Mesenchymal stem cell (in vitro differentiated cells and primary cell): ENCODE measurements around the gene POU1F1.

Source experiments
- DNase-seq: peaks from one replicate; pipeline ENCODE4 v3.0.0-alpha.2; 2013
- H2AFZ ChIP-seq: one replicate; pipeline ENCODE4 v1.6.1; 2013; ENCODE audit warnings: low read depth, mild to moderate bottlenecking, control low read depth, inconsistent platforms, low read length, moderate library complexity
- H2AK5ac ChIP-seq: 2 replicates; pipeline ENCODE4 v1.6.1; 2013; ENCODE audit warnings: low read length, moderate library complexity, mild to moderate bottlenecking, inconsistent platforms; ENCODE audit not compliant: severe bottlenecking
- H2BK120ac ChIP-seq: one replicate; pipeline ENCODE4 v1.6.1; 2013; ENCODE audit warnings: low read depth, mild to moderate bottlenecking, inconsistent platforms, low read length, moderate library complexity
- H2BK12ac ChIP-seq, 2 experiments: one replicate each; pipeline ENCODE4 v1.6.1; 2013; ENCODE audit warnings: inconsistent platforms in 2 of 2, low read length in 2 of 2, mild to moderate bottlenecking in 2 of 2, moderate library complexity in 2 of 2, control low read depth in 1 of 2
- H2BK15ac ChIP-seq: one replicate; pipeline ENCODE4 v1.6.1; 2013; ENCODE audit warnings: mild to moderate bottlenecking, low read depth, inconsistent platforms; ENCODE audit not compliant: poor library complexity, severe bottlenecking
- H2BK5ac ChIP-seq: 2 replicates; pipeline ENCODE4 v1.6.1; 2013; ENCODE audit warnings: low read depth, mild to moderate bottlenecking, low read length, control low read depth, inconsistent platforms; ENCODE audit not compliant: poor library complexity, severe bottlenecking
- H3K14ac ChIP-seq, 2 experiments: one replicate each; pipeline ENCODE4 v1.6.1; 2013; ENCODE audit warnings: inconsistent platforms in 2 of 2, low read length in 2 of 2, control low read depth in 1 of 2, mild to moderate bottlenecking in 1 of 2, moderate library complexity in 1 of 2
- H3K18ac ChIP-seq, 2 experiments: one replicate each; pipeline ENCODE4 v1.6.1; 2013; ENCODE audit warnings: inconsistent platforms in 2 of 2, low read length in 2 of 2, control low read depth in 1 of 2, low read depth in 1 of 2, mild to moderate bottlenecking in 1 of 2
- H3K23ac ChIP-seq, 2 experiments: one replicate each; pipeline ENCODE4 v1.6.1; 2013; ENCODE audit warnings: inconsistent platforms in 2 of 2, low read length in 2 of 2, mild to moderate bottlenecking in 2 of 2, moderate library complexity in 2 of 2, control low read depth in 1 of 2
- H3K27ac ChIP-seq: 2 replicates; pipeline ENCODE4 v1.5.1; 2013; ENCODE audit warnings: mild to moderate bottlenecking, moderate library complexity, low read length, control low read depth, inconsistent platforms; ENCODE audit not compliant: poor library complexity, severe bottlenecking
- H3K27me3 ChIP-seq, 2 experiments: 2 replicates each; pipeline versions ENCODE4 v1.6.1 to v1.7.0; 2013; ENCODE audit warnings: low read length in 2 of 2, mild to moderate bottlenecking in 2 of 2, moderate library complexity in 2 of 2, control low read depth in 1 of 2, inconsistent platforms in 1 of 2; ENCODE audit not compliant: control insufficient read depth in 1 of 2, insufficient read depth in 1 of 2
- H3K36me3 ChIP-seq, 2 experiments: 2 replicates each; pipeline versions ENCODE4 v1.6.1 to v1.7.0; 2013; ENCODE audit warnings: low read length in 2 of 2, control low read depth in 1 of 2, inconsistent platforms in 1 of 2, low read depth in 1 of 2, mild to moderate bottlenecking in 1 of 2; ENCODE audit not compliant: insufficient read depth in 2 of 2, control insufficient read depth in 1 of 2
- H3K4ac ChIP-seq, 2 experiments: one replicate each; pipeline ENCODE4 v1.6.1; 2013; ENCODE audit warnings: inconsistent platforms in 2 of 2, low read length in 2 of 2, mild to moderate bottlenecking in 2 of 2, moderate library complexity in 2 of 2, control low read depth in 1 of 2, low read depth in 1 of 2
- H3K4me1 ChIP-seq: 2 replicates; pipeline ENCODE4 v1.6.1; 2013; ENCODE audit warnings: low read depth, low read length, control low read depth; ENCODE audit not compliant: control insufficient read depth, insufficient read depth
- H3K4me2 ChIP-seq: 2 replicates; pipeline ENCODE4 v1.6.1; 2013; ENCODE audit warnings: low read length, mild to moderate bottlenecking, inconsistent platforms; ENCODE audit not compliant: poor library complexity, severe bottlenecking
- H3K4me3 ChIP-seq, 2 experiments: 2 replicates each; pipeline versions ENCODE4 v1.5.1 to v1.7.0; 2013; ENCODE audit warnings: low read length in 2 of 2, mild to moderate bottlenecking in 2 of 2, control low read depth in 1 of 2, low read depth in 1 of 2; ENCODE audit not compliant: insufficient read depth in 1 of 2
- H3K79me1 ChIP-seq: replicated peaks from 2 replicates; pipeline ENCODE4 v1.6.1; 2013; ENCODE audit warnings: mild to moderate bottlenecking, control low read depth, low read length, inconsistent platforms; ENCODE audit not compliant: poor library complexity, severe bottlenecking
- H3K9ac ChIP-seq: 2 replicates; pipeline ENCODE4 v1.7.0; 2013; ENCODE audit warnings: mild to moderate bottlenecking, low read length, moderate library complexity
- H3K9me3 ChIP-seq: 2 replicates; pipeline ENCODE4 v1.7.0; 2013; ENCODE audit warnings: mild to moderate bottlenecking, low read length; ENCODE audit not compliant: control insufficient read depth
- H4K8ac ChIP-seq: one replicate; pipeline ENCODE4 v1.6.1; 2013; ENCODE audit warnings: inconsistent platforms, mild to moderate bottlenecking, low read length, moderate library complexity
- H4K91ac ChIP-seq: one replicate; pipeline ENCODE4 v1.6.1; 2013; ENCODE audit warnings: mild to moderate bottlenecking, low read length, inconsistent platforms
- WGBS: methylation state at CpG from one replicate; pipeline ENCODE4 v1.1.7; 2013; ENCODE audit warnings: mixed read lengths; 5-methylcytosine and 5-hydroxymethylcytosine counted together

POU1F1 gene

DNA sequence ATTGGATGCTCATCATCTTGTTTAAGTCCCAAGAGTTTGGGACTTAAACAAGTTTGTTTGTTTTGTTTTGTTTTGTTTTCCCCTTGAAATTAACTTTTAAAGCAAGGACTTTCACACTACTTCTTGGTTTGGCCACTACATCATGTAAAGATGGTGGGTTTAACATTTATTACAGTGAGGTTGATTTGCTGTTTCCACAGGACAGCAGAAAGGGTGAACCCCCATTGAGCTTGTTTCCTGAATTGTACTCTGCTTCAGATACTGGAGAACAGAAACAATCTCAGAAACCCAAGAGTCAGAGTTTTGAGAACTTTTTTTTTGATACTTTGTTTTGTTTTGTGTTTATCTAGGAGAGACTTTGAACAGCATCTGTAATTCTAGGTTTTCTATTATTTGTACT lies 6.7 kb downstream of the POU1F1 start:
- H3K18ac ChIP-seq, result no peak overlapping the region
- H2BK12ac ChIP-seq, result no peak overlapping the region
- H3K4me2 ChIP-seq, result no peak overlapping the region
- no peak overlapping the region for H2AFZ ChIP-seq
- peaks cover 1% of the 10 kb centered on the region for H3K4me1 ChIP-seq
- no peaks in the 10 kb centered on the region for H3K79me1 ChIP-seq
- no peaks in the 10 kb centered on the region for H3K27me3 ChIP-seq
- H2BK5ac ChIP-seq, result no peak overlapping the region
- no peak overlapping the region for H3K23ac ChIP-seq
- no peak overlapping the region for H3K27ac ChIP-seq
- H2AK5ac ChIP-seq, result no peak overlapping the region
- no peak overlapping the region for H3K4ac ChIP-seq
- no peaks in the 10 kb centered on the region for H3K9me3 ChIP-seq
- no peak overlapping the region for H4K91ac ChIP-seq
- H2BK15ac ChIP-seq, result no peak overlapping the region
- no peak overlapping the region for H3K14ac ChIP-seq
- no peak overlapping the region for H3K9ac ChIP-seq
- H4K8ac ChIP-seq, result no peak overlapping the region
- no peak overlapping the region for H3K4me3 ChIP-seq
- H3K36me3 ChIP-seq, result no peaks in the 10 kb centered on the region
- no peak for DNase-seq
- H2BK120ac ChIP-seq, result no peak overlapping the region

GRCh38 chr3:87268646-87269211 lies 7.7 kb downstream of the POU1F1 start:
- H4K8ac ChIP-seq, result no peak overlapping the region
- 63% methylated on average over 3 of the region's 4 CpGs for WGBS
- H3K14ac ChIP-seq, result no peak overlapping the region
- no peak overlapping the region for H3K4me2 ChIP-seq
- H3K18ac ChIP-seq, result no peak overlapping the region
- no peak overlapping the region for H3K4me3 ChIP-seq
- no peak overlapping the region for H2BK120ac ChIP-seq
- peaks cover 1% of the 10 kb centered on the region for H3K4me1 ChIP-seq
- no peak overlapping the region for H2AFZ ChIP-seq
- no peak overlapping the region for H2BK12ac ChIP-seq
- no peak overlapping the region for H2BK5ac ChIP-seq
- no peaks in the 10 kb centered on the region for H3K9me3 ChIP-seq
- no peak overlapping the region for H3K4ac ChIP-seq
- no peaks in the 10 kb centered on the region for H3K27me3 ChIP-seq
- H3K9ac ChIP-seq, result no peak overlapping the region
- H2BK15ac ChIP-seq, result no peak overlapping the region
- no peak overlapping the region for H4K91ac ChIP-seq
- H3K27ac ChIP-seq, result no peak overlapping the region
- H3K36me3 ChIP-seq, result no peaks in the 10 kb centered on the region
- no peak for DNase-seq
- no peak overlapping the region for H2AK5ac ChIP-seq
- no peak overlapping the region for H3K23ac ChIP-seq
- H3K79me1 ChIP-seq, result no peaks in the 10 kb centered on the region

GRCh38 chr3:87267953-87268645 lies 8.3 kb downstream of the POU1F1 start:
- Histone ChIP-seq H3K9ac (no peak overlapping the region), H2BK12ac (no peak overlapping the region), H4K8ac (no peak overlapping the region), H2AFZ (no peak overlapping the region), H3K23ac (no peak overlapping the region), H4K91ac (no peak overlapping the region), H3K18ac (no peak overlapping the region), H3K4ac (no peak overlapping the region), H3K4me1 (peaks cover 1% of the 10 kb centered on the region), H3K9me3 (no peaks in the 10 kb centered on the region), H2BK120ac (no peak overlapping the region), H2BK15ac (no peak overlapping the region), H3K14ac (no peak overlapping the region), H2BK5ac (no peak overlapping the region), H3K79me1 (no peaks in the 10 kb centered on the region), H3K4me2 (no peak overlapping the region), H3K27me3 (no peaks in the 10 kb centered on the region), H3K4me3 (no peak overlapping the region), H3K36me3 (no peaks in the 10 kb centered on the region), H3K27ac (no peak overlapping the region), H2AK5ac (no peak overlapping the region)
- no peak for DNase-seq
- WGBS, result 97% methylated on average over 2 of the region's 8 CpGs

DNA sequence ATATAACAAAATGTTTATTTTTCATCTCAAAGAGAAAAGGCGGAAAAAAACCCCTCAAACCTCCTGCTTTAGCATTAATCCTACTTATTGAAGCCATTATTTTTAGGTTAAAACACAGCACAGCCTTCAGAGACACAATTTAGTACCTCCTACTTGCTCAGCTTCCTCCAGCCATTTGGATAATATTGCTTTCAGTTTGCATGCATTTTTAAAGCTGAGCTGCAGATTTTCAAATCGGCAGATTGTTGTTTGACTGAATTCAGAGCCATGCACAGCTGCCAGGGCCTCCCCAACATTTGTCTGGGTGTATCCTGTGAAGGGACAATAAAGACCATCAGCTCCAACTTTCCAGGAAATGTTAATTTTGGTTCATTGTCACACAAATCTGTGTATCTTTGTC lies 14.5 kb downstream of the POU1F1 start:
- Histone ChIP-seq H2BK12ac (no peak overlapping the region), H2AFZ (no peak overlapping the region), H3K4me1 (no peaks in the 10 kb centered on the region), H3K4me2 (no peak overlapping the region), H4K8ac (no peak overlapping the region), H3K18ac (no peak overlapping the region), H3K27ac (no peak overlapping the region), H3K14ac (no peak overlapping the region), H3K4ac (no peak overlapping the region), H3K36me3 (no peaks in the 10 kb centered on the region), H4K91ac (no peak overlapping the region), H3K9me3 (no peaks in the 10 kb centered on the region), H2BK15ac (no peak overlapping the region), H3K27me3 (no peaks in the 10 kb centered on the region), H2BK120ac (no peak overlapping the region), H3K9ac (peak overlapping the region; percentile 3), H3K4me3 (no peak overlapping the region), H2AK5ac (no peak overlapping the region), H2BK5ac (no peak overlapping the region), H3K79me1 (no peaks in the 10 kb centered on the region), H3K23ac (no peak overlapping the region)
- 82% methylated on average over 2 of the region's 2 CpGs for whole genome bisulfite sequencing
- DNase-seq, result no peak
